ENCODE measurements around the gene EIF4G3. TPM values are rescaled to one million over a fixed set of nuclear protein-coding genes. Genes with fewer than 3 reads are reported as not detected.

Gene EIF4G3
- total and polyA plus RNA-seq, 2 of the 8 experiments (the other 6 are each of a cell fraction or from before 2014, with no cell fraction given) = 47.5 to 66.6 TPM

- H3K23ac ChIP-seq (ENCODE audit: insufficient read length) = no peak overlapping the region
- CTCF ChIA-PET (ENCODE audit: partially characterized antibody) = interaction anchor here (0.6 kb wide), 1 partner anchor 29 kb away, joined by 4 read pairs; no protein-coding TSS in a partner anchor
- no peaks in the 10 kb centered on the region for H3K27me3 ChIP-seq (replicated peaks in 1 of 4; ENCODE audit: control insufficient read depth in 3 of 4, extremely low read depth in 1 of 4, insufficient read depth in 3 of 4, low read length in 3 of 4)
- H2BK15ac ChIP-seq (ENCODE audit: low read length) = no peak overlapping the region
- no peak overlapping the region for H3K4ac ChIP-seq (replicated peaks; ENCODE audit: insufficient read length, low read depth, low read length)
- H3K4me3 ChIP-seq (ENCODE audit: extremely low read depth in 1 of 4, insufficient read depth in 2 of 4, low read depth in 3 of 4, low read length in 4 of 4) = no peak overlapping the region
- no peak overlapping the region for H3K4me2 ChIP-seq (ENCODE audit: insufficient read depth in 1 of 2, low read depth in 2 of 2, low read length in 2 of 2)
- FAIRE-seq (no peak), DNase-seq (ENCODE audit: low read depth in 1 of 2, low spot score in 2 of 2) (no peak)
- no peaks in the 10 kb centered on the region for H3K4me1 ChIP-seq (replicated peaks in 1 of 4; ENCODE audit: control insufficient read depth in 3 of 4, insufficient read depth in 4 of 4, low read length in 3 of 4)
- no peaks in the 10 kb centered on the region for H3K23me2 ChIP-seq (ENCODE audit: low read depth, low read length)
- WGBS, 2 experiments (ENCODE audit: extremely low coverage in 1 of 2, insufficient coverage in 1 of 2, insufficient read length in 1 of 2, insufficient replicate concordance in 2 of 2, low coverage in 1 of 2, low lambda C conversion rate in 2 of 2, missing lambda C conversion rate in 1 of 2) = 84% methylated on average over 4 of the region's 4 CpGs; no CpG with 5 or more reads in 1 of the 2 experiments
- no peak overlapping the region for H2BK120ac ChIP-seq (replicated peaks; ENCODE audit: low read depth, low read length)
- H3K14ac ChIP-seq (ENCODE audit: insufficient read length) = no peak overlapping the region
- H2AFZ ChIP-seq (ENCODE audit: low read length) = no peak overlapping the region
- no peak overlapping the region for H2AK5ac ChIP-seq (ENCODE audit: low read depth, low read length)
- no peaks in the 10 kb centered on the region for H4K20me1 ChIP-seq (replicated peaks in 1 of 2; ENCODE audit: control insufficient read depth in 1 of 2, insufficient read depth in 2 of 2, low read length in 2 of 2)
- H2BK20ac ChIP-seq (ENCODE audit: low read length) = no peak overlapping the region
- H3K18ac ChIP-seq (ENCODE audit: extremely low read depth, low read length) = no peak overlapping the region
- peaks cover 0 to 16% (median 5%) of the 10 kb centered on the region in 4 experiments; a peak in 5 of 8 replicates for H3K36me3 ChIP-seq (ENCODE audit: control insufficient read depth in 2 of 4, insufficient read depth in 4 of 4, low read length in 3 of 4)
- no peak overlapping the region for H3K27ac ChIP-seq (ENCODE audit: low read depth, low read length)
- H3K9ac ChIP-seq (replicated peaks in 1 of 4; ENCODE audit: extremely low read depth in 1 of 4, low read depth in 3 of 4, low read length in 3 of 4) = no peak overlapping the region
- no peak overlapping the region for H4K8ac ChIP-seq (ENCODE audit: extremely low read depth, insufficient read depth, low read length)
- no peak overlapping the region for H2BK5ac ChIP-seq (ENCODE audit: low read depth, low read length)
- no peak overlapping the region for H4K5ac ChIP-seq (ENCODE audit: insufficient read length, low read depth, low read length)
- no peaks in the 10 kb centered on the region for H3K9me3 ChIP-seq (ENCODE audit: insufficient read depth in 2 of 2, low read depth in 1 of 2, low read length in 1 of 2)
- POLR2A ChIA-PET (ENCODE audit: partially characterized antibody) = no interaction called here
- H4K91ac ChIP-seq (replicated peaks; ENCODE audit: insufficient read length, low read length) = no peak overlapping the region
- no peak overlapping the region for H2BK12ac ChIP-seq (ENCODE audit: low read depth, low read length)
- no peaks in the 10 kb centered on the region for H3K79me1 ChIP-seq (ENCODE audit: low read depth, low read length)
- no peak overlapping the region for H3K56ac ChIP-seq (replicated peaks; ENCODE audit: insufficient read length, low read depth, low read length)
- TF ChIP-seq EZH2 (IDR thresholded peaks at IDR 0.05; ENCODE audit: low read depth, low read length, severe bottlenecking) (no peak), JUN (IDR thresholded peaks at IDR 0.05; ENCODE audit: low read depth, low read length) (no peak), TEAD4 (IDR thresholded peaks at IDR 0.05; ENCODE audit: low read depth, low read length) (no peak), CTCF (IDR thresholded peaks at IDR 0.05; ENCODE audit: control extremely low read depth in 1 of 3, insufficient read depth in 1 of 3, low read depth in 1 of 3, low read length in 3 of 3) (no peak), NANOG (IDR thresholded peaks at IDR 0.05; ENCODE audit: insufficient read depth, low read depth, low read length, poor library complexity, severe bottlenecking) (no peak)
- no peaks in the 10 kb centered on the region for H3K79me2 ChIP-seq (ENCODE audit: control insufficient read depth in 1 of 2, insufficient read depth in 2 of 2, low read length in 2 of 2)
Observed at GRCh38 chr1:20875198-20875973, 301.3 kb downstream of the EIF4G3 start.
